Measurements from ENCODE around the gene PALM. TPM values are rescaled to one million over a fixed set of nuclear protein-coding genes. Genes with fewer than 3 reads are reported as not detected.

Gene PALM
- total and polyA plus RNA-seq, 2 experiments from 2014 or later, result 23.0 to 105 TPM

DNA sequence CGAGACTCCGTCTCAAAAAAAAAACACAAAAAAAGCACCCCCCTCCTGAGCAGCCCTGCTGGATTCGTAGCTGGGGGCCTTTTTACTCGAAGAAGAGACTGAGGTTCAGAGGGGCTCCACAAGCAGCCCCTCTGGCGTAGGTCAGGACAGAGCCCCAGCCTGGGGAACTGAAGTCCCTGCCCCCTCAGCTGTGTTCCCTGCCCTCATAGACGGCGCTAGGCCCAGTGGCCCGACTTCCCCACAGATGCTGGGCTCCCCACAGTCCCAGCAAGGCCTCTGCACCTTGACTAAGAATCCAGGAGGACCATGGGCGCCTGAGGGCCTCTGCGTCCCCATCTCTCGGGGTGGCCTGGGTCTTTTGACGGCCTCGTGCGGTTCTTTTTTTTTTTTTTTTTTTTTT is 41.1 kb downstream of the PALM start:
- Histone ChIP-seq H3K27ac (no peak overlapping the region), H3K4me1 (ENCODE audit: low read depth) (no peaks in the 10 kb centered on the region), H3K9me3 (ENCODE audit: low read depth) (no peaks in the 10 kb centered on the region), H3K4me3 (no peak overlapping the region), H3K36me3 (no peaks in the 10 kb centered on the region), H3K27me3 (no peaks in the 10 kb centered on the region)
- DNase-seq (ENCODE audit: low read depth in 1 of 2, low spot score in 1 of 2), result no peak
- TF ChIP-seq, protein P1, sequence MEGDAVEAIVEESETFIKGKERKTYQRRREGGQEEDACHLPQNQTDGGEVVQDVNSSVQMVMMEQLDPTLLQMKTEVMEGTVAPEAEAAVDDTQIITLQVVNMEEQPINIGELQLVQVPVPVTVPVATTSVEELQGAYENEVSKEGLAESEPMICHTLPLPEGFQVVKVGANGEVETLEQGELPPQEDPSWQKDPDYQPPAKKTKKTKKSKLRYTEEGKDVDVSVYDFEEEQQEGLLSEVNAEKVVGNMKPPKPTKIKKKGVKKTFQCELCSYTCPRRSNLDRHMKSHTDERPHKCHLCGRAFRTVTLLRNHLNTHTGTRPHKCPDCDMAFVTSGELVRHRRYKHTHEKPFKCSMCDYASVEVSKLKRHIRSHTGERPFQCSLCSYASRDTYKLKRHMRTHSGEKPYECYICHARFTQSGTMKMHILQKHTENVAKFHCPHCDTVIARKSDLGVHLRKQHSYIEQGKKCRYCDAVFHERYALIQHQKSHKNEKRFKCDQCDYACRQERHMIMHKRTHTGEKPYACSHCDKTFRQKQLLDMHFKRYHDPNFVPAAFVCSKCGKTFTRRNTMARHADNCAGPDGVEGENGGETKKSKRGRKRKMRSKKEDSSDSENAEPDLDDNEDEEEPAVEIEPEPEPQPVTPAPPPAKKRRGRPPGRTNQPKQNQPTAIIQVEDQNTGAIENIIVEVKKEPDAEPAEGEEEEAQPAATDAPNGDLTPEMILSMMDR (IDR thresholded peaks at IDR 0.05; ENCODE audit: low read depth, low read length), result no peak

DNA sequence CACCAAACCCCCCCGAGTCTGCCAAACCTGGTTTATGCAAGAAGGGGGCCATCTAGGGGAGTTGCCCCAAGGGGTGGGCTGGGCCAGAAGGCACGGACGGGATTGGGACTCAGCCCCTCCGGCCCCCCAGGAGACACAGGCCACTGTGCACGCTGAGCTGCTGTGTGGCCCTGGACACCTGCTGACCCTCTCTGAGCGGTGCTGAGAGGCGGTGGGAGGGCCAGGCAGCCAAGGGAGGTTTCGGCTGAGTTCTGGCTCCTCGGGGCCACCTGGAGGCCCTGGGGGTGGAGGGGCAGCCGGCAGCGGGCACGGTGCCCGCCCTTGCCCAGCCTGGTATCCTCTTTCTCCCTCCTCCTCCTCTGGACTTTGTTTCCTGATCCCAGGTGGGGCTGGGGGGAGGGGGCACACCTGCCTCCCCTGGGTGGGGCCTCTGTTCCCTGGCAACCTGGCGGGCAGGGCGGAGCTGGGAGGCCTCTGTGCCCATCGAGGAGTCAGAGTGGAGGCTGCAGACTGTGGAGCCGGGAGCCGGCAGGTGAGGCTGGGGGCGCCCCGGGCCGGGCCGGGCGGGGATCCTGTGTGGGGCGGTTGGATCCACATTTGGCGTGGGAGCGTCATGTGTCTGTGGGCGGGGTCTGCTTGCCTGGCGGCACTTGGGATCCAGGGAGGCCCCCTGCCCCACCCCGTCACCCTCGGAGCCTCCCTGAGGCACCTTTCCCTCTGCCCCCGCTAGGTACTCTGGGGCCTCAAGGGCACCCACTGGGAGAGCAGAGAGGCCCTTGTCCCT is 42.1 kb downstream of the PALM start, which contains the start of gene MISP:
MISP (plus strand) TSS at position 473 of the 784 bp plus-strand sequence. CDS start 5,835 bp downstream, outside the sequence.
- no peak within 1 kb of the TSS for H3K4me3 ChIP-seq
- H3K27ac ChIP-seq, result no peak within 1 kb of the TSS
- H3K4me1 ChIP-seq (ENCODE audit: low read depth), result no peaks in the 10 kb centered on the region
- no peaks in the 10 kb centered on the region for H3K27me3 ChIP-seq
- no peaks in the 10 kb centered on the region for H3K36me3 ChIP-seq
- TF ChIP-seq, protein P1 (IDR thresholded peaks at IDR 0.05; ENCODE audit: low read depth, low read length), result no peak
- no peaks in the 10 kb centered on the region for H3K9me3 ChIP-seq (ENCODE audit: low read depth)
- no peak for DNase-seq (ENCODE audit: low read depth in 1 of 2, low spot score in 1 of 2)

DNA sequence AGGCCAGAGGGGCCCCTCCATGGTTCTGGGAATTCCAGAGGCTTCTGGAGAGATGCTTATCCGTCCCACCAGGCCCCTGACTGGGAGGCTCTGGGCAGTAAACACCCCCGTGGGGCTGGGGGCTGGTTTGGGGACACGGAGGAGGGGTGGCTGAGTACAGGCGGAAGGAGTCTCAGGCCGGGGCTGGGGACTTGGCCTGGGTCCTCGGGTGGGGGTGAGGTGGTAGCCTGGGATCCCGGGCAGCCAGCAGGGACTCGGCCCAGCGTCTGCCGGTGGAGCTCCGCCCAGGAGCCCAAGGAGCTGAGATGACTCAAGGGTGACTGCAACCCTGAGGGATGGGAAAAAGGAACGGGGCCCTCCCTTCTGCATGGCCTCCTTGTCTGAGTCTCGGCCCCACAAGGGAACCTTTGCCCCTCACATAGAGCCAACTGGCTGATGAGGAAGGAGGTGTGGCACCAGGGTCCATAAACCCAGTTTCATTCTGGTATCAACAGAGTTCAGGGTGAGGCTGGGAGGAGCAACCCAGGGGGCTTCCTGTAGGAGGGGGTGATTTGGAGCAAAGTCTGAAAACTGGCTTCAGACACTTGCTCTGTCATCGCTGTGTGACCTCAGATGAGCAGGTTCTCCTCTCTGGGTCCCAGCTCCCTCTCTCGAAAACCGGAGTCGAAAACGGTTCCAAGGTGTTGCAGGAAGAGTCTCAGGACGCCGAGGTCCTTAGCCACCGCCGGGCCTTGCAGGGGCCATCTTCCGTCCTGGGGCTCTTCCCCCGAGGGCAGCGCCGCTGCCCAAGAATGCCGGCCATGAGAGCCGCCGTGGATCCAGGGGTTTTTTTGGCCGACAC is 43.0 kb downstream of the PALM start:
- no peaks in the 10 kb centered on the region for H3K4me1 ChIP-seq (ENCODE audit: low read depth)
- H3K27me3 ChIP-seq, result no peaks in the 10 kb centered on the region
- no peaks in the 10 kb centered on the region for H3K36me3 ChIP-seq
- H3K4me3 ChIP-seq, result no peak overlapping the region
- DNase-seq (ENCODE audit: low read depth in 1 of 2, low spot score in 1 of 2), result peak in 1 of 2 donors; percentile 64
- TF ChIP-seq, protein P1 (IDR thresholded peaks at IDR 0.05; ENCODE audit: low read depth, low read length), result no peak
- H3K9me3 ChIP-seq (ENCODE audit: low read depth), result no peaks in the 10 kb centered on the region
- no peak overlapping the region for H3K27ac ChIP-seq

DNA sequence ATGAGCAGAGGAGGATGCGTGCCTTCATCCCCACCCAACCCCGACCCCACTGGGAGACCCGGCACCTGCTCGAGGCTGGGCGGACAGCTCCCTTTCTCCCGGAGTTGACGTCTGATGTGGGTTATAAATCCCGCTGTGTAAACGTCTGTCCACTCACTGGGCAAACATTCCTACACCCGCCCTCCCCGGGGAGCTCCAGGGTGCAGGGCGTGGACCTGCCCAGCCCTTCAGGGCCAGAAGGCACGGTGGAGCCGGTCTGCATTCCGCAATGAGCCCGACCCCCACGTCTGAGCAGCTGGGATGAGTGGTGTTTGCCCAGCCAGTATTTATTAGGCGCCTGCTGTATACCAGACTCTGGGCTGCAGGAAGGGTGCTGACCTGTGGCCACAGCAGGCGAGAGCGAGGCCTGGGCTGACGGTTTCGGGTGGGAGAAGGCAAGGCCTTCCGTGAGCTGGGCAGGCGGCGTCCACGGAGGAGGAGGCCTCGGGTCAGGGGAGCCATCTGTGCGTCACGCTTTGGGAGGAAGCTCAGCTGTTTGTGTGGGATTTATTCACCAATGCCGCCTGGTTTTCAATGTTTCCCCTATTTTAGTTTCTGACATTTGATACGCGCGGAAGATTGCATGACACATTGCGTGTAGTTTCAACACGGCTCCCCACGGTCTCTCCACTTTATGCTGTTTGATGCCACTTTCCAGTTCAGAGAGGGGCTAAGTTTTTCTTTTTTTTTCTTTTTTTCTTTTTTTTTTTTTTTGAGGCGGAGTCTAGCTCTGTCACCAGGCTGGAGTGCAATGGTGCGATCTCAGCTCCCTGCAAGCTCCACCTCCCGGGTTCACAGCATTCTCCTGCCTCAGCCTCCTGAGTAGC is 44.1 kb downstream of the PALM start:
- Histone ChIP-seq H3K9me3 (ENCODE audit: low read depth) (no peaks in the 10 kb centered on the region), H3K4me3 (no peak overlapping the region), H3K27ac (no peak overlapping the region), H3K4me1 (ENCODE audit: low read depth) (no peaks in the 10 kb centered on the region), H3K27me3 (no peaks in the 10 kb centered on the region), H3K36me3 (no peaks in the 10 kb centered on the region)
- TF ChIP-seq, protein P1 (IDR thresholded peaks at IDR 0.05; ENCODE audit: low read depth, low read length), result no peak
- peak in 1 of 2 donors; percentile 73 for DNase-seq (ENCODE audit: low read depth in 1 of 2, low spot score in 1 of 2)

DNA sequence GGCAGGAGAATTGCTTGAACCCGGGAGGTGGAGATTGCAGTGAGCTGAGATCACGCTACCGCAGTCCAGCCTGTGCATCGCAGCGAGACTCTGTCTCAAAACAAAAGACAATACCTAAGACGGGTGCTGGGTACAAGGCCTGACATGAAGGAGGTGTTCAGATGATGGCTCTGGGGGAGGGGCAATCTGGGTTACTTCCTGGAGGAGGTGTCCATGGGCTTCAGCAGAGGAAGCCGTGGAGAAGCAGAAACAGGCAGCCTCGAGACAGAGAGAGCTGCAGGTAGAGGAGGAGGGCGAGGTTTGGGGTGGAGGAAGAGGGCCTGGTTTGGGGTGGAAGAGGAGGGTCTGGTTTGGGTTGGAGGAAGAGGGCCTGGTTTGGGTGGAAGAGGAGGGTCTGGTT is 45.8 kb downstream of the PALM start:
- no peak for DNase-seq (ENCODE audit: low read depth in 1 of 2, low spot score in 1 of 2)

More for the DNA sequence above, 45.8 kb downstream of the PALM start:
- H3K9me3 ChIP-seq (ENCODE audit: low read depth), result no peaks in the 10 kb centered on the region
- TF ChIP-seq, protein P1 (IDR thresholded peaks at IDR 0.05; ENCODE audit: low read depth, low read length), result no peak
- H3K36me3 ChIP-seq, result no peaks in the 10 kb centered on the region
- no peak overlapping the region for H3K4me3 ChIP-seq
- H3K27ac ChIP-seq, result no peak overlapping the region
- H3K27me3 ChIP-seq, result no peaks in the 10 kb centered on the region
- no peaks in the 10 kb centered on the region for H3K4me1 ChIP-seq (ENCODE audit: low read depth)
